ENCODE data around the gene ZNF217.

DNA sequence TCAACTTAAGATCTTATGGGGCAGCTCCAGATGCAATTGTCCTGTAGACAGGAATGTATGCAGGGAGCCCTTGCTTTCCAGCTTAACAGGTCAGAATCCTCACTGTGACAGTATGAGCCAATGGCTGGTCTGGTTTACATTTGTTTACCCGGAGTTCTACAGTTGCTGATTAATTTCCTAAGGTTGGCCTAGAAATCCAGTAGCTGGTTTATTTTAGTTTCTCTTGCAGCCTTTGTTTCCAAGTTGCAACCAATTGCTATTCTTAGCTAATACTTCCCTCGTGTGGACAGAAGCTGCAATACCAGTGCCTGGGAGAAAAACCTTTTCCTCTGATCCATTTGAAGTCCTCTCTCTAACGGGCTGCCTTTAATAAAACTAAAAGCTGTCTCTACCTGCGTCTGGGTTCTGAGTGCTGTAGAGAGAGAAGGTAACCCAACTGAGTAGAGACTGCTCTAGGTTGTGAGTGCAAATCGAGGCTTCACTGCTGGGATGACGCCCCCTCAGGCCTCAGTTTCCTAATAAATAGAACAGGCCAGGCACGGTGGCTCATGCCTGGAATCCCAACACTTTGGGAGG, 45.9 kb downstream of the ZNF217 start:
- TF ChIP-seq, protein P1, sequence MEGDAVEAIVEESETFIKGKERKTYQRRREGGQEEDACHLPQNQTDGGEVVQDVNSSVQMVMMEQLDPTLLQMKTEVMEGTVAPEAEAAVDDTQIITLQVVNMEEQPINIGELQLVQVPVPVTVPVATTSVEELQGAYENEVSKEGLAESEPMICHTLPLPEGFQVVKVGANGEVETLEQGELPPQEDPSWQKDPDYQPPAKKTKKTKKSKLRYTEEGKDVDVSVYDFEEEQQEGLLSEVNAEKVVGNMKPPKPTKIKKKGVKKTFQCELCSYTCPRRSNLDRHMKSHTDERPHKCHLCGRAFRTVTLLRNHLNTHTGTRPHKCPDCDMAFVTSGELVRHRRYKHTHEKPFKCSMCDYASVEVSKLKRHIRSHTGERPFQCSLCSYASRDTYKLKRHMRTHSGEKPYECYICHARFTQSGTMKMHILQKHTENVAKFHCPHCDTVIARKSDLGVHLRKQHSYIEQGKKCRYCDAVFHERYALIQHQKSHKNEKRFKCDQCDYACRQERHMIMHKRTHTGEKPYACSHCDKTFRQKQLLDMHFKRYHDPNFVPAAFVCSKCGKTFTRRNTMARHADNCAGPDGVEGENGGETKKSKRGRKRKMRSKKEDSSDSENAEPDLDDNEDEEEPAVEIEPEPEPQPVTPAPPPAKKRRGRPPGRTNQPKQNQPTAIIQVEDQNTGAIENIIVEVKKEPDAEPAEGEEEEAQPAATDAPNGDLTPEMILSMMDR (conservative IDR thresholded peaks at IDR 0.05 in 1 of 2, IDR thresholded peaks at IDR 0.05 in 1 of 2; ENCODE audit: low read depth in 1 of 2, low read length in 2 of 2), result peak; percentile 90 to 93
- no peak for TF ChIP-seq EZH2 (IDR thresholded peaks at IDR 0.05; ENCODE audit: low read length, missing control alignments)

All from fibroblast of lung (primary cell).